ENCODE data around the gene SLMAP.

DNA sequence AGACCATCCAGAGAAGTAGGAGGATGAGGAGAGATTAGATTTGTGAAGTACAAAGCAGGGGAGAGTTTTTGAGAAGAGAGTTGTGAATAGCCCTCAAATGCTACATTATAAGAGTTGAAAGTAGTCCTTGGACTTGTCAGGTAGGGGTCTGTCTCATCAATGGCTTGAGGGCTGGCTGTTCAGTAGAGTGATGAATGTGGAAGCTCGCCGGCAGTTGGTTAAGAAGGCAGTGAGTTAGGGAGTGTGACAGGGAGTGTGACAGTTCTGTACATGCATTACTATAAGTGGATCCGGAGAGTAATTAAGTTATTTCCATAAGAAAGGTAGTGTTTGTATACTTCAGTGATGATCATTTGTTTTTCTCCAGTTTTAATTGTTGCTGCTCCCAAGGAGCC is 32.5 kb downstream of the SLMAP start:
- TF ChIP-seq CREB1 (CRISPR knock-in tag; IDR thresholded peaks at IDR 0.05; ENCODE audit: low read depth) (no peak), ZNF331 (CRISPR knock-in tag; IDR thresholded peaks at IDR 0.05; ENCODE audit: low read depth) (no peak), EZH2phosphoT487 (IDR thresholded peaks at IDR 0.05; ENCODE audit: unreplicated experiment) (no peak), NANOG (IDR thresholded peaks at IDR 0.05; ENCODE audit: borderline replicate concordance) (no peak), ZNF114 (CRISPR knock-in tag; IDR thresholded peaks at IDR 0.05) (no peak)
- TF ChIP-seq, protein P1, sequence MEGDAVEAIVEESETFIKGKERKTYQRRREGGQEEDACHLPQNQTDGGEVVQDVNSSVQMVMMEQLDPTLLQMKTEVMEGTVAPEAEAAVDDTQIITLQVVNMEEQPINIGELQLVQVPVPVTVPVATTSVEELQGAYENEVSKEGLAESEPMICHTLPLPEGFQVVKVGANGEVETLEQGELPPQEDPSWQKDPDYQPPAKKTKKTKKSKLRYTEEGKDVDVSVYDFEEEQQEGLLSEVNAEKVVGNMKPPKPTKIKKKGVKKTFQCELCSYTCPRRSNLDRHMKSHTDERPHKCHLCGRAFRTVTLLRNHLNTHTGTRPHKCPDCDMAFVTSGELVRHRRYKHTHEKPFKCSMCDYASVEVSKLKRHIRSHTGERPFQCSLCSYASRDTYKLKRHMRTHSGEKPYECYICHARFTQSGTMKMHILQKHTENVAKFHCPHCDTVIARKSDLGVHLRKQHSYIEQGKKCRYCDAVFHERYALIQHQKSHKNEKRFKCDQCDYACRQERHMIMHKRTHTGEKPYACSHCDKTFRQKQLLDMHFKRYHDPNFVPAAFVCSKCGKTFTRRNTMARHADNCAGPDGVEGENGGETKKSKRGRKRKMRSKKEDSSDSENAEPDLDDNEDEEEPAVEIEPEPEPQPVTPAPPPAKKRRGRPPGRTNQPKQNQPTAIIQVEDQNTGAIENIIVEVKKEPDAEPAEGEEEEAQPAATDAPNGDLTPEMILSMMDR (conservative IDR thresholded peaks at IDR 0.05; ENCODE audit: low read depth in 2 of 2) = no peak
- TF ChIP-seq, protein P2, sequence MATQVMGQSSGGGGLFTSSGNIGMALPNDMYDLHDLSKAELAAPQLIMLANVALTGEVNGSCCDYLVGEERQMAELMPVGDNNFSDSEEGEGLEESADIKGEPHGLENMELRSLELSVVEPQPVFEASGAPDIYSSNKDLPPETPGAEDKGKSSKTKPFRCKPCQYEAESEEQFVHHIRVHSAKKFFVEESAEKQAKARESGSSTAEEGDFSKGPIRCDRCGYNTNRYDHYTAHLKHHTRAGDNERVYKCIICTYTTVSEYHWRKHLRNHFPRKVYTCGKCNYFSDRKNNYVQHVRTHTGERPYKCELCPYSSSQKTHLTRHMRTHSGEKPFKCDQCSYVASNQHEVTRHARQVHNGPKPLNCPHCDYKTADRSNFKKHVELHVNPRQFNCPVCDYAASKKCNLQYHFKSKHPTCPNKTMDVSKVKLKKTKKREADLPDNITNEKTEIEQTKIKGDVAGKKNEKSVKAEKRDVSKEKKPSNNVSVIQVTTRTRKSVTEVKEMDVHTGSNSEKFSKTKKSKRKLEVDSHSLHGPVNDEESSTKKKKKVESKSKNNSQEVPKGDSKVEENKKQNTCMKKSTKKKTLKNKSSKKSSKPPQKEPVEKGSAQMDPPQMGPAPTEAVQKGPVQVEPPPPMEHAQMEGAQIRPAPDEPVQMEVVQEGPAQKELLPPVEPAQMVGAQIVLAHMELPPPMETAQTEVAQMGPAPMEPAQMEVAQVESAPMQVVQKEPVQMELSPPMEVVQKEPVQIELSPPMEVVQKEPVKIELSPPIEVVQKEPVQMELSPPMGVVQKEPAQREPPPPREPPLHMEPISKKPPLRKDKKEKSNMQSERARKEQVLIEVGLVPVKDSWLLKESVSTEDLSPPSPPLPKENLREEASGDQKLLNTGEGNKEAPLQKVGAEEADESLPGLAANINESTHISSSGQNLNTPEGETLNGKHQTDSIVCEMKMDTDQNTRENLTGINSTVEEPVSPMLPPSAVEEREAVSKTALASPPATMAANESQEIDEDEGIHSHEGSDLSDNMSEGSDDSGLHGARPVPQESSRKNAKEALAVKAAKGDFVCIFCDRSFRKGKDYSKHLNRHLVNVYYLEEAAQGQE (IDR thresholded peaks at IDR 0.05; ENCODE audit: unreplicated experiment) = no peak
